HUES6 (cell line): ENCODE results near the gene TRAK2.

Experiments
- H3K27ac ChIP-seq: 2 replicates; pipeline ENCODE4 v1.7.0; 2013; ENCODE audit warnings: low read depth, mild to moderate bottlenecking, low read length, inconsistent platforms
- H3K27me3 ChIP-seq: 2 replicates; pipeline ENCODE4 v1.6.1; 2013; ENCODE audit warnings: low read length; ENCODE audit not compliant: control insufficient read depth, insufficient read depth
- H3K36me3 ChIP-seq: 2 replicates; pipeline ENCODE4 v1.6.1; 2013; ENCODE audit warnings: low read length; ENCODE audit not compliant: control insufficient read depth, insufficient read depth
- H3K4me1 ChIP-seq: 2 replicates; pipeline ENCODE4 v1.6.1; 2013; ENCODE audit warnings: low read length; ENCODE audit not compliant: control insufficient read depth, insufficient read depth
- H3K4me3 ChIP-seq: 2 replicates; pipeline ENCODE4 v1.5.1; 2013; ENCODE audit warnings: low read depth, low read length
- H3K9ac ChIP-seq: one replicate; pipeline ENCODE4 v1.6.1; 2013; ENCODE audit warnings: mild to moderate bottlenecking, low read length
- H3K9me3 ChIP-seq: 2 replicates; pipeline ENCODE4 v1.6.1; 2013; ENCODE audit warnings: low read depth, low read length; ENCODE audit not compliant: control insufficient read depth, insufficient read depth

TRAK2 gene

DNA sequence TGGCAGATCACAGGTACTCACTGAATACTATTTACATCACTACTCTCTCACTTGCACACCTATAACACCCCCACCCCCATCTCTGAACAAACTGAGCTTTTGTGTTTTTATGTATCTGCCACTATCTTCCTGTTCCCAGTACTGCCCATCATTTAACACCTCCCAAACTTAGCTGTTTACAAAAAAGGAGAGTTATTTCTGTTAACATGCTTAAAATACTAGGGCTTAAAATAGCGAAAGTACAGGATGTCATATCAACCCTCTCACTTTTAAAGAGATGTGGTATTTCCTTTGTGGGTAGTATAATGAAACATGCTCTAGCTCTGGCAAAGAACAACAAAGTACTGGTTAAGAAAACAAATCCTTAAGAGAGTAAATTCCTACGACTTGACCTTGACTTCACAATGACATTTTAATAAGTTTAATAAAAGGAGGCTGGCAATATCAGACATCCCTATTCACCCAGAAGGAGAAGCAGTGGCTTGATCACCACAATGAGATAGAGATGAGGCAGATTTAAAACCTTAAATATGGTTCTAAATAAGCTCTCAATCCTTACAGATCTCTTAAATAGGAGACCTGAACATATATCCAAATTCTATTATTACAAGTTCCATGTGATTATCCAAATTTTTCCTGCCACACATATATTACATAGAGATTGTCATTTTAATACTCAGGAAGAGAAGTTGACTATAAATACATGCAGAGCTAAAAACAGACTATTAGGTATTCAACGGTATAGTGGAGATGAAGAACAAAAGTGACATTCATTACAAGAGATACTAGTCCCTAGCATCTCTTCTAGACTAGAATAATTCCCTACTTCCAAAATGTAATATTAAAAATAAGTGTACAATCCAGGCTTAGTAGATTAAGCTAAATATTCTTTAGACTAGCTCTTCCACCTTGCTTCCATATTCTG, 36.9 kb downstream of the TRAK2 start:
- H3K9me3 ChIP-seq = no peaks in the 10 kb centered on the region
- H3K9ac ChIP-seq = no peak overlapping the region
- H3K4me3 ChIP-seq = no peak overlapping the region
- no peaks in the 10 kb centered on the region for H3K36me3 ChIP-seq
- H3K27me3 ChIP-seq = no peaks in the 10 kb centered on the region
- peaks cover 12% of the 10 kb centered on the region for H3K4me1 ChIP-seq
- no peak overlapping the region for H3K27ac ChIP-seq

DNA sequence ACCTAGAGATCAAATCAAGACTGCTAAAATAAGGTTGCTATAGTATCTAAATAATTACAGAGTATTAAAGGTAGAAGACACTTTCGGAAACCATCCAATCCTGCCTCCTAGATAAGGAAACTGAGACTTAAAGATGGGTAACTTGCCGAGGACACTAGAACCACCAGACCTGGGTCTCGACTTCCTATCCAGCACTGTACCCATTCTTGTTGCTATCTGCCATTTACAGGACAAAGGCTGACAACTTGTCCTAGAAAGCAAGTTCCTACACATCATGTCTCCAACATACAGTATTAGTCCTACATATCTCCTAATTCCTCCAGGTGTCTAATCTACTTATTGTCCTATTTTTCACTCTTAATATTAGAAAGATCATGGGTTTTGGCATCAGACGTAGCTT, 37.7 kb downstream of the TRAK2 start:
- no peaks in the 10 kb centered on the region for H3K36me3 ChIP-seq
- no peak overlapping the region for H3K4me3 ChIP-seq
- no peak overlapping the region for H3K9ac ChIP-seq
- no peak overlapping the region for H3K27ac ChIP-seq
- H3K27me3 ChIP-seq = no peaks in the 10 kb centered on the region
- peaks cover 12% of the 10 kb centered on the region for H3K4me1 ChIP-seq
- H3K9me3 ChIP-seq = no peaks in the 10 kb centered on the region

DNA sequence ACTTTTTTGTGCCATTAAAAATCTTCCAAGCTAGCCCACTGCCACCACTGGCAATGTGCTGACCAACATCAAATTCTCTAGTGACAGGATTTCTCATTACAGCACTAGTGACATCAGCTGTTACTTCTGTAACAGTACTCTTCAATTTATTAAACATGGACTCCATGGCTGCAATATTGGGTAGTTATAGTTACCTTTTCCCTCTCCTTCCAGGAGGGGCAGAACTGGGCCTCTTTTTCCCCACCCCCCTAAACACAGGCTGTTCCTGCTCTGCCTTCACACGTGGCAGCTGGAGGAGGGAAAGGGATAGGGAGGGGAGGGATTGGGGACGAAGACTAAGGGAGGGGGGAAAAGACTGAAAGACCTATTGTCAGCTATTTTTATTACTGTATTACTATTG, 38.1 kb downstream of the TRAK2 start:
- Histone ChIP-seq H3K36me3 (no peaks in the 10 kb centered on the region), H3K4me3 (no peak overlapping the region), H3K9ac (no peak overlapping the region), H3K27ac (no peak overlapping the region), H3K4me1 (peaks cover 12% of the 10 kb centered on the region), H3K27me3 (no peaks in the 10 kb centered on the region), H3K9me3 (no peaks in the 10 kb centered on the region)

DNA sequence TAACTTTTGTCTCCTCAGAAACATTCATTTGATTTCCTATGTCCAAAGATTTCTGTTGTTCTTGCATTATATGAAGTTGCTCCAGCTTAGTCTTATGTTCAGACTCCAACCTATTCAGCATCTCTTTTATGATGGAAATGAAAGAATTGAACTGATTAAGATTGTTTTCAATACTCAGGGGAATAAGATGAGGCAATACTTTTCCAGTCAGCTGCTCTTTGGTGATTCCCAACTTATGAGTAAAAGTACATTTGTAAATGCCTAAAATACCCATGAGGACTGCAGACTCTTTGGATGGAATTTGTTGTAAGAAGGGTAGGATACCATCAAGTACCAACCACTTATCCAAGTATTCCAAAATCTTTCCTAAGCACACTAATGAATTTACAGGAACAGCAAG, 39.8 kb downstream of the TRAK2 start:
- H3K27ac ChIP-seq = no peak overlapping the region
- peaks cover 12% of the 10 kb centered on the region for H3K4me1 ChIP-seq
- no peaks in the 10 kb centered on the region for H3K27me3 ChIP-seq
- H3K36me3 ChIP-seq = peaks cover 3% of the 10 kb centered on the region; the same call in 1 of the 2 replicates
- H3K4me3 ChIP-seq = no peak overlapping the region
- no peaks in the 10 kb centered on the region for H3K9me3 ChIP-seq
- H3K9ac ChIP-seq = no peak overlapping the region

DNA sequence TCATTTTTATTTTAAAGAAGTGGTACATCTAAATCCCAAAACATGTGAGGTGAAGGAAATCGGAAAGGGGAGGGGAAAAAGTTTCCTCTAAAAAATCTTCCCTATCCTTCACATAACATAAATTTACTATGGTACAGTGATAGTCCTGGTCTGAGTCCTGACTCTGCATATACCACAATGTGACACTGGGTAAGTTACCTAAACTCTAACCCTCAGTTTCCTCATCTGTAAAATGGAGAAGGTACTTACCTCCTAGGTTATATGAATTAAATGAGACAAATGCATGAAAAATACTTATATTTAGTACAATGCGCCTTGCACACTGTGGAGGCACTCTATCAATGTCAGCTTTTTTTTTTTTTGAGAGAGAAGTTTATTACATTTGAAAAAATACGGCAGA, 42.3 kb downstream of the TRAK2 start:
- Histone ChIP-seq H3K9me3 (no peaks in the 10 kb centered on the region), H3K36me3 (peaks cover 3% of the 10 kb centered on the region; the same call in 1 of the 2 replicates), H3K4me1 (peaks cover 5% of the 10 kb centered on the region), H3K4me3 (no peak overlapping the region), H3K9ac (no peak overlapping the region), H3K27ac (no peak overlapping the region), H3K27me3 (no peaks in the 10 kb centered on the region)

DNA sequence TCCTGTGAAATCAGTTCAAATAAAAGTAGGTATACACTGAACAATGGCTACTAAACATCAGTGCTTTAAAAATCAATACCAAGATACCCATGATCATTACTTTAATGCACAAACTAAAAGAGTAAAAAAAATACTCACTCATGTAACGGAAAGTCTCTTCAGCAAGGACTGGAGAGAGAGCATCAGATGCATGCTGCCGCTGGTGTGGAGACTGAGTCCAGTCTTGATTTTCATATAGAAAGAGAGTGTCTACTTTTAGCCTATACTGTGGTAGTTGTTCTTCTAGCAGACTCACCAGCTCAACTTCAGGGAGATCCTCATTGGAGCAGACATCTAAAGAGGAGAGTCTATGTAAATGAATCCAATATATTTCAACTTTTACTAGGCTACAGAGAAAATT, 44.0 kb downstream of the TRAK2 start:
- peaks cover 3% of the 10 kb centered on the region; the same call in 1 of the 2 replicates for H3K36me3 ChIP-seq
- H3K4me1 ChIP-seq = no peaks in the 10 kb centered on the region
- no peaks in the 10 kb centered on the region for H3K27me3 ChIP-seq
- no peak overlapping the region for H3K9ac ChIP-seq
- no peak overlapping the region for H3K4me3 ChIP-seq
- no peaks in the 10 kb centered on the region for H3K9me3 ChIP-seq
- no peak overlapping the region for H3K27ac ChIP-seq

DNA sequence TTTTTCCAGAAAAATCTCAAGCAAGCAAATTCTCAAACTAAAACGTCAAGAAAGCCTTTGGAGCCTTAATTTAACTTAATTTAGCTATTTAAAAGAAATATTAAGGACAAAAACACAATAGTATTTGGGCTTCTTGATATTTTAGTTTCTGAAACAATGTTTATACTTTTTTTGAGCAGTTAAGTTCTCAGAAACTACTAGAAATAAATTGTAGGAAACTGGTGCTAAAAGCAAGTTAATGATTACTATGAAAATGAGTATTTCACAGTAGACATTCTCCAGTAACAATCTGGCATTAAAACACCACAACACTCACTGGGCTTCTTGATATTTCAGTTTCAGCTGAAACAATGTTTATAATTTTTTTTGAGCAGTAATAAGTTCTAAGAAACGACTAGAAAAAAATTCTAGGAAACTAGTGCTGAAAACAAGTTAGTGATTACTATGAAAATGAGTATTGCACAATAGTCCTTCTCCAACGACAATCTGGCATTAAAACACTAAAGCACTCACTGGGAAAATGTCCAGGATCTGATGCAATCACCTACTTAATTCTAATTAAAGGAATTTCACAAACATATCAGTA, 45.1 kb downstream of the TRAK2 start:
- no peaks in the 10 kb centered on the region for H3K4me1 ChIP-seq
- no peak overlapping the region for H3K9ac ChIP-seq
- H3K9me3 ChIP-seq = no peaks in the 10 kb centered on the region
- no peak overlapping the region for H3K27ac ChIP-seq
- H3K4me3 ChIP-seq = no peak overlapping the region
- H3K27me3 ChIP-seq = no peaks in the 10 kb centered on the region
- peaks cover 3% of the 10 kb centered on the region; the same call in 1 of the 2 replicates for H3K36me3 ChIP-seq

DNA sequence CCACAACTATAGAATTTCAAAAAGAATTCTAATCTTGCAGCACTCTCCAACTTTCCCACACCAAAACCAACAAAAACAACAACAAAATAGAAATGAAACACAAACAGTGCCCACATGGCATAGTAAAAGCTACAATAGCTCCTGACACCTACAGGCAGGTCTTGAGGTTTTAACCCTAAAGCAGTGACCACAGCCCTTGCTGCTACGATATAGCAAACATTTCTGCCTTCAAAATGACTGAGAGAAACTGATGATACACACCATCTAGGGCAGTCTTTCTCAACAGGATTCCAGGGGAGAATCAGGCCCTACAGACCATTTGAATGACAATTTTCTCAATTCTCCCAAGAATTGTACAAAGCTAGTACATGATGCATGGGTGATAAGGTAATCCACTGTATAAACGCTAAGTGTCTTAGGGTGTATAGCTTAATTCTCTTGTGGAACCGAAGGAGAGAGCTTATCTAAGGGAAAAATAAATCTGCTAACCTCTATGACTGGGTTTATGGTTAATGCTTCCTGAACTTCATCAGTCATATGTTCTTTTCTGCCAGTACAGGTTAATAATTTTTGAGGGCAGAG, 46.5 kb downstream of the TRAK2 start:
- Histone ChIP-seq H3K4me1 (no peaks in the 10 kb centered on the region), H3K9me3 (no peaks in the 10 kb centered on the region), H3K27me3 (no peaks in the 10 kb centered on the region), H3K4me3 (no peak overlapping the region), H3K27ac (no peak overlapping the region), H3K9ac (no peak overlapping the region), H3K36me3 (peaks cover 3% of the 10 kb centered on the region; the same call in 1 of the 2 replicates)

DNA sequence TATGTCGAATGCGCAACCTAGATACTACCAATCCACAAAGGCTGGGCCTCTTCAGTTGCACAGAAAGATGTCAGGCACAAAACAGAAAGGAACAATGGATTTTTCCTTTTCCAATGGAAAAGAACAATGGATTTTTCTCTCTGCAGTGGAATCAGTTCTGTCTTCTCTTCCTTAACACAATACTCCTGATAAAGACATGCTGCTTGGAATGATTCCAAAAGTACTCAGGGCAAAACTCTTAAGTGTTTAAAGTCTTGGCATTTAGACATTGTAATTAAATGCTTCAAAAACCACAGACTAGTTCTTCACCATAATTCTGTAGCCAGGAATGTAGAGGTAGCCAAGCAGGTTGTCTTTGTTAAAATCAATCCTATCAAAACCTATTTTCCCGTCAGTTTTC, 47.4 kb downstream of the TRAK2 start:
- no peak overlapping the region for H3K4me3 ChIP-seq
- H3K9ac ChIP-seq = no peak overlapping the region
- no peaks in the 10 kb centered on the region for H3K27me3 ChIP-seq
- peaks cover 3% of the 10 kb centered on the region for H3K36me3 ChIP-seq
- H3K4me1 ChIP-seq = no peaks in the 10 kb centered on the region
- no peaks in the 10 kb centered on the region for H3K9me3 ChIP-seq
- 0 out of 2 replicates have a peak overlapping the region, but pooled peaks have one; percentile 23 for H3K27ac ChIP-seq

DNA sequence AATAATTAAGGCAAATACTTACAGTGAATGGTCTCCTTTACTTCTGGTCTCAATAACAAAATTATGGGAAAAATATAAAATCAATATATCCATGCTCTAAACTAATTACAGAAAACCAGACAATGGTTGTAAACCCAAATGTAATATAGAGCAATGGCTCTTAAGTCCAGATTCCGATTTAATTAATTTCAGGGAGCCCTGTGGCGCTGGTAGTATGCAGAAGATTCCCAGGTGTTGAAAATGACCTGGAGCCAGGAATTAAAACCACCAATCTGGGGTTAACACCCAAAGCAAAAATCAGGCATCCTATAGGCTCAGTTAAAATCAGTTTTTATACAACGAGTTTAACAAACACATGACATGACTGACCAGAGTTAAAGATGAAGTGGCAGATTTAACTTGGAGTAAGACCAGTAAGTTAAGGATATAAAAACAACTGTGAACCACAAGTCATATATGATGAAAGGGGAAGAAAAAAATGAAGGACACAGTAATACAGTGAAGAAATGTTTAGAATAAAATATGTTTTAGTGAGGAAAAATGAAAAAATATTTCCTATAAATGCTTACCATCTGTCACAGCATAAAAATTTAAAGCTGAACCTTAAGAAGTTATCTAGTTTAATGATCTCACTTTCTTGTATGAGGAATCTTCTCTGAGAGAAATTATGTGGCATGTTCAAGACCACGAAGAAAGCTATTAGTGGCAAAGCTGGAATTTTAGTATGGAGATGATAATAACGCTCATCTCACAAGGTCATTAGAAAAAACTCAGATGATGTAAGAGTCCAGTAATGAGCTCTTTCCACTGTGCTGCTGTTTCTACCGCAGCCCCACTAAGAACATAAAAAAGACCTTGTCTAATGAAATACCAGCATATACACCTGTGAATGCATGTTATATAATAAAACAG, 48.4 kb downstream of the TRAK2 start:
- Histone ChIP-seq H3K36me3 (peaks cover 6% of the 10 kb centered on the region), H3K4me3 (no peak overlapping the region), H3K27ac (no peak overlapping the region), H3K9ac (no peak overlapping the region), H3K27me3 (no peaks in the 10 kb centered on the region), H3K4me1 (no peaks in the 10 kb centered on the region), H3K9me3 (no peaks in the 10 kb centered on the region)
